IPS-NIHi7 (cell line): ENCODE measurements around the gene ADAM33.

ENCODE experiments used
- DNase-seq: peaks from one replicate; pipeline ENCODE4 v3.0.0; 2012; ENCODE audit warnings: mixed read lengths; ENCODE audit errors: extremely low spot score

ADAM33 gene

GRCh38 chr20:3686867-3687321 lies 5.1 kb upstream of the ADAM33 start:
- DNase-seq = no peak

GRCh38 chr20:3686421-3686820 lies 4.6 kb upstream of the ADAM33 start:
- no peak for DNase-seq

- no peak for DNase-seq
Measured at GRCh38 chr20:3685341-3685740, 3.5 kb upstream of the ADAM33 start.

GRCh38 chr20:3681352-3681930 lies 369 bp downstream of the ADAM33 start:
- DNase-seq = no peak

DNA sequence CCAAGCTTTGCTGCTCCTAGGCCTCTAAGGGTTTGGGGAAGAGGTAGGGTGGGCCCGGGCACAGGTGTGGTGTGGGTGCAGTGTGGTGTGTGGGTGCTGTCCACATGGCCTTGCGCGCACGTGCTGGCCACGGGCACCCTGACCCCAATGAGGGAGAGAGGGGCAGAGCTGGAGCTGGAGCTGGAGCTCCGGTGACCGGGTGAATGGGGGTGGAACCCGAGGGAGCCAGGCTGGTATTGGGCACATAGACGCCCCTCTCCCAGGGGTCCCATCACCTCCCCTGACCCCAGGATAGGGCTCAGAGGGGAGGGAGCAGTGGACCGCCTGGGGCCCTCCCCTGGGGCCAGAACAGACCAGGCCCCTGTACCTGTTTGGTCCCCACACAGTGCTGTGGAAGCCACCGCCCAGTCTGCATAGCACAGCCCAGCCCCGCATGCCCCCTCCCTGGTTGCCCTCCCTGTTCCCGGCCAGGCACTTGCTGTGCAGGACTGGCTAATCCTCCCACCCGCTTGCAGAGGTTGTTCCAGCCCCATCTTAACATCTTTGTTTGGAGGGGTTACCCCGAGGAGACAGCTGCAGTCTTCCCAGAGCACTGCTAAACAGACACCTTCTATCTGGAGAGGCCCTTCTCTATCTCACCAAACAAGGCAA lies 984 bp downstream of the ADAM33 start:
- DNase-seq = no peak

DNA sequence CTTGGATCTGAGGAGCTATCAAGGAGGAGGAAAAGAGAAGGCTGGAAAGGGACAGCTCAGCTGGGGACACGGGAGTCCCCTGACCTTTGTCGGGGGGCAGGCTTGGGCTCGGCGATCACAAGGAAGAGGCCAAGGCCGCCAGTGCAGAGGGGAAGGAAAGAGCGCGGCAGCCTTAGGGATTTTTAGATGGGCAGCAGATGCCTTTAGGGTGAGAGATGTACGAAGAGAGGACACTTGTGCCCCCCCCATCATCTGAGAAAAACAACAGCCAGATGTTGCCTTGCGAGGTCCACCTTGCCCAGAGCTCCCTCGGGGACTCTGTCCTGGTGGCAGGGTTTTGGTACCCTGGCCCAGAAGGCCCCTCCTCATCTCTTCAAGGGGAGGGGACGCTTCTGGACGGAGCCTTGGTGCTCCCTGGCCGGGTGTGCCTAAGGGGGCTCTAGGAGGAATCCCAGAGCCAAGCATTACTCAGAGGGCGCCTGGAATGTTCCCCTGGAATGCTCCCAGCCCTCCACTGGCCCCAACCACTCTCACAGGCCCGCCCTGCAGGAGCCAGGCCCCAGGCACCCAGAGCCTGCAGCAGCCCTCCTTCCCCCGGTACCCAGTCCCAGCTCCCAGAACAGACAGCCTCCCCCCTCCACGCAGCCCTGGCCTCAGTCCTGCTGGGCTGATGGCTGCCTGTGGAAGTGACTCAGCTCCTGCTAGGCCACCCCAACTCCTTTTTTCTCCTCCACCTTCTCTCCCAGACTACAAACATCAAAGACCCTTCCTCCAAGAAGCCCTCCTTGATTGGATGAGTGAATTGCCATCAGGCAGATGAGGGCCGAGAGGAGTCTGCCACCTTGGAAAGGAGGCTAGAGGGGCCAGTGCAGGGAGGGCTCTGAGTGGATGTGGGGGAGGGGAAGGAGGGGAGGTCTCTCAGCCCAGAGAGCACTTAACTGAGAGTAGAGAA lies 1.8 kb downstream of the ADAM33 start:
- peak; percentile 47 for DNase-seq

- no peak for DNase-seq
Measured at GRCh38 chr20:3678856-3679720, 2.7 kb downstream of the ADAM33 start.

DNA sequence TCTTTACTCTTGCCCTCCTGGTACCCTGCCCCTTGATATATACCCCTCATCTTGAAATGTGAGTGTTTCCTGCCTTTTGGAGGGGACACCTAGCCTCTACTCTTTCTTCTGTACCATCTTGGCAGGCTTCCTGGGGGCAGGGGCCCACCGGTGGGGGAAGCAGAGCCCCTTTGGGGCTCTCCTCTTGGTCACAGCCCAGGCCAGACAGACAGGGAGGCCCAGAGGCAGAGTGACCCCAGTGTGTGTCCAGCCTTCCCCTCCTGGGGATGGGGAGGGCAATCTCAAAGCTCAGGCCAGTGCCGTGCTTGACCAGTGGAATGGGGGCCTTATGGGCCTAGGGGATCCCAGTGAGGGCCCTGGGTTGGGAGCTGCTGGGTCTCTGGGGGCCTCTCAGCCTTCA lies 3.6 kb downstream of the ADAM33 start:
- DNase-seq = no peak

DNA sequence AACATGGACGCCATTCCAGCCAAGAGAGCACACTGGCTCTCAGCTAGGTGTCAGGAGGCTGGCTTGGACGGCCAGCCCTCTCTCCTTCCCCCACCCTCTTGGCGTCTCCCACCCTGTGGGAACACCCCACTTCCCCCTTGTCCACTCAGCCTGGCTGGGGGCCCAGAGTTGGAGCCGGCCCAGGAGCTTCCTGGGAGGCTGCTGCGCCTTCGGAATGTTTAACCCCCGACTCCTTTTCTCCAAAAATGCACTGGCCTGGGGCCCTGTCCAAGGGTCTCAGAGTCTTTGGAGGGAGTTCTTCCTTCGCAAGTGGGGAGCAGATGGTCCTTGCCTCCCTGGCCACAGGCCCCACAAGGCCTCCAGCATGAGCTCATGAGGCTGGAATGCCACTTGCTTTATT lies 4.1 kb downstream of the ADAM33 start:
- DNase-seq = no peak

DNA sequence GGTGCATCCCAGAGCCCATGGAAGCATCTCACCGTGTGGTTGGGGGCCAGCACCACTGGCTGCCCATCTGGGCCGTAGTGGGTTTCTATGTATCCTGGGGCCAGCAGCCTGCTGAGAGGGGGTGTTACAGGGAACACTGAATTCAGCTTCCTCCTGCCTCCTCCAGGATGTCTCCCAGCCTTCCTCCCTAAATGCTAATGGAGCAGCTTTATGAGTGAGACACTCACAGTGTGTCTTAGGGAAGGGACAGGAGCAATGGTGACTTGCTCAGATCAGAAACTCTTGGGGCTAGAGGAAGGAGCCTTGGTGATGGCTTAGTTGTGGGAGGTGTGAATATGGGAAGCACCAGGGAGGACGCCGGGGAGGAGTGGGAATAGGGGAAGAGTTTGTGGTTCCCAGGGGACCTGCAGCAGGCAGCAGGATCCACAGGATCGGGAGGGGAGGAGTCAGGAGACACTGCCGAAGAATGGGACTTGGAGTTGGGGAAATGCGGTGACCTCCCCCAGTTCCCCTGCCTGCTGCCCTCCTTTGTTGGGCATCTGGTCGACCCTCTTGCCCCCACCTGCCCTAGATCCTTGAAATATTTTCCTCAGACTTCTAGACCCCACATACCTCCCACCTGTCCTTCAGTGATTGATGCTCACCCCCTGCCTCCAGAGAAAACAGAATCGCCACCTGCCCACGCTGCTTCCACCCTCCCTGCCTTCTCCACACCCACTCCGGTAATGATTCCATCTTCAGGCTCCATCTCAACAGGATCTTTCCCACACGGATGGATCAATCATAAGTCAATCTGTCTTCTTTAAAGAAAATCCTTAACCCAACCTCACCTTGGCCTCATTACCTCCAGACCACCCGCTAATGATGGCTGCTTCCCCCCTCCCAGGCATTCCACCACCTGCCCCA lies 6.6 kb downstream of the ADAM33 start:
- DNase-seq = no peak

- no peak for DNase-seq
Measured at GRCh38 chr20:3674447-3674846, 7.4 kb downstream of the ADAM33 start.

DNA sequence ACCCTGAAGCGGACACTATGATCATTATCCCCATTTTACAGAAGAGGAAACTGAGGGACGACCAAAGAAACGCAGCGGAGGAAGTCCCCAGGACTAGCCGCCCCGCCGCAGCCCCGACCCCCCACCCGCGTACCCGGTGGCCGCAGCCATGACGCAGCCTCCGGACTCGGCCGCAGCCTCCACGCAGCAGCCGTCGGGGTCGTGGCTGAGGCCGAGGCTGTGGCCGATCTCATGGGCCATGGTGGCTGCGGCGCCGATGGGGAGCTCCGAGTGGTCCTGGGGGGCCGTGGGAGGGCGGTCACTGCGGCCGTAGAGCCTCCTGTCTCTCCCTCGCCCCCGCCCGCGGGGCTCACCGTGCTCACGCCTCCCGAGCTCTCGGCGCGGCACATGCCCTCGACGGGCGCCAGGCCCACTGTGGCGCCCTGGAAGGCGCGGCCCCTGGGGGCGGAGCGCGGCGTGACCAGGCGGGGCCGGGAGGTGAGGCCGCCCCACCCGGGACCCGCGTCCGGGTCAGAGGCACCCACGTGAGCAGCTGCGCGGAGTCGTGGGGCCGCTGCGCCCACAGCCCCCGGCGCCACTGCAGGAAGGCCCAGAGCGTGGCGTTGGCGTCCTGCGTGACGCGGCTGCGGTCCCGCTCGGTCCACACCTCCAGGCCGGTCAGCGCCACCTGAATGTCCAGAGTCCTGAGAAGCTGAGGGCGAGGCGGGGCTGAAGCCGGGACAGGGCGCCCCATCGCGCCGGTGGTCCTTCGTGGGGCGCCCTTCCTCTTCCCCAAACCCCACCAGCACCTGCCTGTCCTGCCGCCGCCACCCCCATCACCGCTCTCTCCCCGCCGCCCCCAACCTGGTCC lies 8.4 kb downstream of the ADAM33 start:
- no peak for DNase-seq

GRCh38 chr20:3672547-3673171 lies 9.2 kb downstream of the ADAM33 start:
- DNase-seq = no peak

GRCh38 chr20:3671986-3672546 lies 9.7 kb downstream of the ADAM33 start:
- no peak for DNase-seq

GRCh38 chr20:3670945-3671344 lies 10.9 kb downstream of the ADAM33 start:
- no peak for DNase-seq

- DNase-seq = no peak
Measured at GRCh38 chr20:3670511-3670910, 11.3 kb downstream of the ADAM33 start.

- no peak for DNase-seq
Measured at GRCh38 chr20:3669710-3670367, 12.0 kb downstream of the ADAM33 start.

DNA sequence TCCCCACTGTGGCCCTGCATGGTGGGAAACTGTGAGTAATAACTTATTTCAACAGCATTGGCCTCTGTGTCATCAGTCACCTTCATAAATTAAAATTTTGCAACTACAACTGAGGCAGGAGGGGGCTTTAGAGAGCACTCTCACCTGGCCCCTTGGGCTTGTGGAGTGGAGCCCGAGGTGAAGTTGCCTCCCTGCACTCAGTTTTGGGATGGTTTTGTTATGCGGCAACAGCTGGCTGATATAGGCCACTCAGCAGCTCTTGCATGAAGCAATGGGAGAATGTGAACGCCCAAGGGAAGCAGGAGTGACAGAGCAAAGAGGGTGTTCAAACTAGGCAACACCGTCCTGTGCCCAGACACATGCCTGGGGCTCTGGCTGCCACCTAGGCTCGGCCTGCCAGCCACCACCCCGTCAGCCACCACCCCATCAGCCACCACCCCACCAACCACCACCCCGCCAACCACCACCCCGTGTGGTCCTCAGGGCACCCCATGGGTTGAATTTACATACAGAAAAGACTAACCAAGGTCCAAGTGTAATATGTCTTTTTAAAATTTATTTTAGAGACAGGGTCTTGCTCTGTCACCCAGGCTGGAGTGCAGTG lies 14.3 kb downstream of the ADAM33 start:
- no peak for DNase-seq
